ENCODE results near the gene FAM167B.
"Not testable (repeated sequence)": the region's sequence is repeated elsewhere in the genome, so short reads cannot be mapped to it uniquely, and the experiment has no call there.

The FAM167B gene

DNA sequence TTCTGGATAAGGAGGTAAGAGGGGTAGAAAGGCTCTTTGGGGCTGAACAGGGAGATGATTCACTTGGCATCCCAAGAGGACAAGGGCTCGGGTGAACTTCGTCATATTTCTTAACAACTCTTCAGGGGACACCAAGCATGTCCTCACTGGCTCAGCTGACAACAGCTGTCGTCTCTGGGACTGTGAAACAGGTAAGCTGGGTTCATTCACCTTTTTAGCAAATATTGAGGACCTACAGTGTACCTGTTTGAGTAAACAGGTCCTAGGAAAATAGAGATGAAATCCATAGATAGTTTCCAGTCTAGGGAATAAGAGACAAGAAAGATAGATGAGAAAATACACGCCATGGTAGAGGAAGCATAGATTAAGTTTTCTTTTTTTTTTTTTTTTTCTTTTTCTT is 22.7 kb upstream of the FAM167B start:
- DNase-seq = no peak

DNA sequence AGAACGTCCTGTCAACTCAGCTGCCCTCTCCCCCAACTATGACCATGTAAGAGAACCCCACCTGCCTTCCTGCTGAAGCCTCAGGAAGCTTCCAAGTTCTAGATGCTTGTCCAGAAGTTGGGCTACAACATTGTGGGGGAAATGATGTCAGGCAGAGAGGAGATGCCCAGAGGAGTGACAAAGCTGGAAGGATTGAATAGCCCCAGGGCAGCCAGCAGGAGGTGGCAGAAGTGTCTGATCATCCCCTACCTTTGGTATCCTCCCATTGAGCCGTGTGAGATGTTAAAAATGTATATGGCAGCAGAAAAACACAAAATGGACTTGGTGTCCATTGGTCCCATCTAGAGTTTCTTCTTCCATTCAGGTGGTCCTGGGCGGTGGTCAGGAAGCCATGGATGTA is 18.3 kb upstream of the FAM167B start:
- DNase-seq = no peak

DNA sequence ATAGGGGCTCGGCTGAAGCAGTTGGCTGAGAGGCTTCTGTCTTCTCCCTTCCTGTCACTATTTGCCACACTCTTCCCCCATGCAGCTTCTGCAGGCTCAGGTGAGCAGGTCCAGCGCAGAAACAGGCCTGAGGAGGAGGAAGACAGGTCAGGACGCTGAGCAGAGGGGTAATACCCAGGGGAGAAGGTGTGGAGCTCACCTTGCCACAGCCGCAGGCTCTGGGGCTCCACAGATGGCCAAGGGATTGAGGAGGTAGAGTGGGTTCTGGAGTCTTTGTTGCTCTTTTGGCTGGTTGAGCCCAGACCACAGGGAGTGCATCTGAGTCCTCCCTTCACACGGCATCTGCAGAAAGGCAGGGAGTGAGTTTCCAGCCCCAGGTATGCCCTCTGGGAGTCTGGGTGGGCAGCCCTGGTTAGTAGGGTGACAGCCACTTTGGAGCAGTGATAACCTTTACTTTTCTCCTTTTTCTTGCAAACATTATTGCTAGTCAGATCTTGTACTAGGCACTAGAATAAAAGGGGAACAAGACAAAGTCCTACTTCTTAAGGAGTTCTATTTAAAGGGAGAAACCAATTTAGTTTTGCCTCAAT is 15.1 kb upstream of the FAM167B start:
- DNase-seq = no peak

DNA sequence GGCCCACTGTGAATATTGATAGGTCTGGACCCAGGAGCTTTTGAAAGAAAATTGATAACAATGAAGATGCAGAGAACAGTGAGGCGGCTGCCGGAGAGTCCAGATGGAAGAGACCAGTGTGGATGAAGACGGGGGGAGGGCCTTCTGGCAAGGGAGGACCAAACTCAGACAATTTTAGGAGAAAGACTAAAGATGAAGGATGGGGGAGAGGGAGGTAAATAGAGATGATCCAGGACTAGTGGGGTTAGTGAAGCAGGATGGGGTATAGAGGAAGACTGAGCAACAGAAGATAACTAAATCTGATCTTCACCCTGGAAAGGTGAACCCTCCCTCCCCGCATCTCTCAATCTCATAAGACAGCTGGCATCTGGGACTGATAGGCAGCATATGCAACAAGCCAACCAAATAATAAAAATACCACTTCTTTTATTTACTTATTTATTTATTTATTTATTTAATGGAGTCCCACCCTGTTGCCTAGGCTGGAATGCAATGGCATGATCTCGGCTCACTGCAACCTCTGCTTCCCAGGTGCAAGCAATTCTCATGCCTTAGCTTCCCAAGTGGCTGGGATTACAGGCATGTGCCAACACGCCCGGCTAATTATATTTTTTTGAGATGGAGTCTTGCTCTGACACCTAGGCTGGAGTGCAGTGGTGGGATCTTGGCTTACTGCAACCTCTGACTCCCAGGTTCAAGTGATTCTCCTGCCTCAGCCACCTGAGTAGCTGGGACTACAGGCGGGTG is 14.3 kb upstream of the FAM167B start:
- DNase-seq = no peak

DNA sequence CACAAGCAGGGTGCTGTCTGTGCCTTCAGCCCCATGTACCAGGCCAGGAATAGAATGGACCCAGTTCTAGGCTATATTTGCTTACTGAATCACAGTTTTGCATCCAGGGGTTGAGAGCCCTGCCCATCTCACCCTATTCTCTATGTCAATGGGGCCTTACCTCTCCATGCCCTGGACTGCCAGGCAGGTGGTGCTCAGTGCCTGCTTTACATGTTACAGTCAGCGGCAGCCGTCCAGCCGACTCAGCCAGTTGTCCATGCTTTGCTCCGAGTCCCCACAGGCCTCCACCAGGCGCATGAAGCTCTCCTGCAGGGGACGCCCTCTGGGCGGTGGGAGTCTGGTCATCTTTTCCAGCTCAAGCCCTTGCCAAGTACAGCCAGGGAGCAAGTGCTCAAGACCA is 12.2 kb upstream of the FAM167B start:
- no peak for DNase-seq

DNA sequence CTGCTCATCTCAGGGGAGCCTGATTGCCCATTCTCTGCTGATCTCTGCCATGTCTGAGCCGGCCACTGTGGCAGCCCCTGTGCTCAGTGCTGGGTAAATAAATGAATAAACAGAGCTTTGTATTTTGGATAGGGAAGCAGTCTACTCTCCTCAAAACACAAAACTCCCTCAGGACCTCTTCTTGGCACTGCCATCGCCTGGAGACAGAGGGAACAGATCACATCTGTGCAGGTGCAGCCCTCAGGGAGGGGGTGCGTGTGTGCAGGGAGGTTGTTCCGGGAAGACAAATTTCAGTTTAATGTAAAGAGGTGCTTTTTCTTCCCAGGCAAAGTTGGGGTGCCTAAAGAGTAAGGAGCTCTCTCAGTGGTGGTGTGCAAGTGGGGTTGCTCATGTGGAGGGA is 7.7 kb upstream of the FAM167B start:
- no peak for DNase-seq

DNA sequence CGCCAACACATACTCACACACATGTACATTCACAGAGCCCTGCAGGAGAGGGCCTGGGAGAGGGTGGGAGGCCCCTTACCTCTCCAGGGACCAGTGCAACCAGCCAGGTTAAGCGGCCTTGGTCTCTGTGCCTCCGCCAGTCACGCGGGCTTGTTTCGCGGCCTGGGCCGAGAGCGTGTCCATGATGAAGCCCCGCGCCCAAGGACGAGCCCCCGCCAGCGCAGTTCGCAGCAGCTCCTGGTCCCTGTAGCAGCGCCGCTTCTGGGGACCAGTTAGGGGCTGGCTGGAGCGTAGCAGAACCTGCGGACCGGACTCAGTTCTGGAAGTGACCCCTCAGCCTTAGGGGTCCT is 7.3 kb upstream of the FAM167B start:
- no peak for DNase-seq

DNA sequence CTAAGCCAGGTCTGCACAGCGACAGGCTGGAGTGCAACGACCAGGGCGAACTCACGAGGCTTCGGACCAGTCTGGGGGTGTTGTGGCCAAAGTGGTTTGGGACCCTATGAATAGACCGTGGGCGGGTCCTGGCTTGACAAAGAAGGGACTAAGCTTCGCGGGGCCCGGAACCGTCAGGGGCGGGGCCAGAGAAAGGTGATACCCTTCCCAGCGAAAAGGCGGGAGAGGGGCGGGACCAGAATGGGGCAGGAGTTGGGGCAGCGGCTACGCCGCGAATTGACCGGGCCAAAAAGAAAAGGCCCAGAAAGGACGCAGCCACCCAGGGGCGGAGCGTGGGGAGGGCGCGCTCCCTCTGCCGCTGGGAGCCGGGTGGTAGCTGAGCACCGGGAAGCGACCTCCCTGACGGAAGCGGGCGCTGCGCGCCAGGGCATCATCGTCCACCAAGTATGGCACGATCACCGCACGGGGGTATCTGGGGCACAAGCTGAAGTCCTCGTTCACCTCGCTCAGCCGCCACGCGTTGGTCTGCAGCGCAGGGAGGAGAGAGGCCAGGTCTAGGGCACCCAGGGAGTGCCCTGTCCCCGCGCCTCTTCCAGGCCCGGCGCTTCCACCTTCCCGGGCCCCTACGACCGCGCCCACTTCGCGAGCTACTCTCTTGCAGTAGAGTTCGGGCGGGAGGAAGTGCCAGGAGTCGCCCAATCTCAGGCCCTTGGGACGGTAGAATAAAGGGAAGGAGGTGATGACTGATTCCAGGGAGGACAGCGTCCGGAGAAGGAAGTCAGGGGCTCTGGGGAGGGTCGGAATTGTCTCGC is 6.7 kb upstream of the FAM167B start:
- DNase-seq = peak; percentile 54 to 68

DNA sequence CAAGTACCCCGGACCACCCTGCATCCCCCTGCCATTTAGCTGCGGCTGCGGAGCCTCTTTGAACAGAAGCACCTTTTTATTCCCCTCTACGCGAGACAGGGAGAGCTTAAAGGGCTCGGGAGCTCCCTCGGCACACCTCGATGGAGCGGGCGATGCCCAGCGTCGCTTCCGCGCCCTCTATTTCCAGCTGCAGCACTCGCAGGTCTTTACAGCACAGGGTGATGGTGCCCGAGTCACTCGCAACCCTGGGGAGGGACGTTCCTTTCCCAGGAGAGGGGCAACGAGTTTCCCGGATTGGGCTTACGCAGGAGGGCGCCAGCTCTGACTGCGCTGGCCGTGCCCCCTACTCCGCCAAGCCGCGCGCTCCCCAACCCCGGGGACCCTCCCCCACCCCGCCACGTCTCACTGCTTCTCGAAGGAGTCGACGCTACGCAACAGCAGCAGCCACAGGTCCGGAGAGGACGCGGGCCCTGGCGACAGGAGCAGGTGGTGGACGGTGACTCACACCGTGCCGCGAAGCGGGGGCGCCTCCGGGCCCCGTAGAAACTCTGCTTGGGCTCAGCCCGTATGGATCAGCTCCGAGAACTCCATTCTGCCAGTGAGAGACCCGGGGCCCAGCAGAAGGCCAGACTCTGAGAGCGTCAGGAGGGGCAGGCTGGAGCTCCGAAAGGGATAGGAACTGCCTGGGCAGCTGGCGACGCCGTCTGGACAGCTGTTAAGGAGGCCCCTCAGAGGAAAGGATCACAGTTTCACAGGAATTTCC is 5.8 kb upstream of the FAM167B start:
- DNase-seq = peak in 1 of 2 donors; percentile 35

DNA sequence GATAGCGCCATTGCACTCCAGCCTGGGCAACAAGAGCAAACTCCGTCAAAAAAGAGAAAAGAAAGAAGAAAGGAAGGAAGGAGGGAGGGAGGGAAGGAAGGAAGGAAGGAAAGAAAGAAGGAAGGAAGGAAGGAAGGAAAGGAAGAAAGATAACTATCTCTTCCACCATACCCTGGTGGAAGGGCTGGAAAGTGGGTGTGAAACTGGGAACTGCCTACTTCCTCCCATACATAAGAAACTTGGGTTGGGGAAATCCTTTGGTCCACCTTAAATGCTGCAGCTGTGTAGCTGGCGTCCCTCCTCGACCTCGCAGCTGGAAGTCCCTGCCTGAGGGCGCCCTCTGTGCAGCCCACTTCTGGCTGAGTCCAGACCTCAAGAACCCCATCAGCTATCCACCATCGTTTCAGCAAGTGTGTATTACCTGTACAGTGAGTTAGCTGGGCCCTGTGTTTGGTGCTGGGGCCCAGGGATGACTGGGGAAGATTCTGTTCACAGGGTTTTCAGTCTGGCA is 4.6 kb upstream of the FAM167B start:
- DNase-seq = no peak

DNA sequence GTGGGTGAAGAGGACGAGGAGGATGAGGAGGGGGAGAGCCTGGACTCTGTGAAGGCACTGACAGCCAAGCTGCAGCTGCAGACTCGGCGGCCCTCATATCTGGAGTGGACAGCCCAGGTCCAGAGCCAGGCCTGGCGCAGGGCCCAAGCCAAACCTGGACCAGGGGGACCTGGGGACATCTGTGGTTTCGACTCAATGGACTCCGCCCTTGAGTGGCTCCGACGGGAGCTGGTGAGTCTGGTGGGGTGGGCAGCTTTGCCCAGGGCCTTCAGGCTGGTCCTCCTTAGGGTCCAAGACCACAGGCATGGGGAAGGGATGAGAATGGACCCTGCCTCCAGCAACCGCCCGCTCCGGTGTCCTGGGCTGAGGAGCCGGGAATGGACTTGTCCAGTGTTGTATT is 430 bp downstream of the FAM167B start:
- DNase-seq = no peak

DNA sequence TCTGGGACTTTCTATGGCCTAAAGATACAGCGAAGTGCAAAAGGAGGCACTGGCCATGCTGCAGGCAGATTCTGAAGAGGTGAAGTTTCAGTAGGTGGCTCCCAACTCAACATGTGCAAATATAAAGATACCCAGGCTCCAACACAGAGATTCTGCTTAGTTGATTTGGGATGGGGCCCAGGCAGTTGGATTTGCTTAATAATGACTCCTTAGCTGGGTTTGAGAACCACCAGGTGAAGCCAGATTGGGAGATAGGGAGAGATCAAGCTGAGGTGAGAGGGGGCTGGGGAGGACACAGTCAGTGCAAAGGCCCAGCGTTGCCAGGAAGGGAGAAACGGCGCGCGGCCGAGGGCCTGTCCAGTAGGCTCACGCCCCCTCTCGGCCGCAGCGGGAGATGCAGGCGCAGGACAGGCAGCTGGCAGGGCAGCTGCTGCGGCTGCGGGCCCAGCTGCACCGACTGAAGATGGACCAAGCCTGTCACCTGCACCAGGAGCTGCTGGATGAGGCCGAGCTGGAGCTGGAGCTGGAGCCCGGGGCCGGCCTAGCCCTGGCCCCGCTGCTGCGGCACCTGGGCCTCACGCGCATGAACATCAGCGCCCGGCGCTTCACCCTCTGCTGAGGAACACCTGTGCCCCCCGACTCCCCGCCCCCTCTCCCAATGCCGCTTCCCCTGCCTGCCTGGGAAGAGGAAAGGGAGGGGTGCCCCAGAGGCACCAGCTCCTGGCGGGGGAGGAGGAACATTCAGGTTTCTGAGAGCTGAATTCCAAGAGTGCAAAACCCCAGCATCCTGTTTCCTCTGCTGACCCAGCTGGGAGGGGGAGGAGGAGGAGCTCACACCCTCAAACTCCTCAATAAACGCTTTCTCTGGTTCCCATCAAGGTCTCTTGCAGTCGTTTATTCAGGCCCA is 1.2 kb downstream of the FAM167B start:
- DNase-seq = peak; percentile 80

DNA sequence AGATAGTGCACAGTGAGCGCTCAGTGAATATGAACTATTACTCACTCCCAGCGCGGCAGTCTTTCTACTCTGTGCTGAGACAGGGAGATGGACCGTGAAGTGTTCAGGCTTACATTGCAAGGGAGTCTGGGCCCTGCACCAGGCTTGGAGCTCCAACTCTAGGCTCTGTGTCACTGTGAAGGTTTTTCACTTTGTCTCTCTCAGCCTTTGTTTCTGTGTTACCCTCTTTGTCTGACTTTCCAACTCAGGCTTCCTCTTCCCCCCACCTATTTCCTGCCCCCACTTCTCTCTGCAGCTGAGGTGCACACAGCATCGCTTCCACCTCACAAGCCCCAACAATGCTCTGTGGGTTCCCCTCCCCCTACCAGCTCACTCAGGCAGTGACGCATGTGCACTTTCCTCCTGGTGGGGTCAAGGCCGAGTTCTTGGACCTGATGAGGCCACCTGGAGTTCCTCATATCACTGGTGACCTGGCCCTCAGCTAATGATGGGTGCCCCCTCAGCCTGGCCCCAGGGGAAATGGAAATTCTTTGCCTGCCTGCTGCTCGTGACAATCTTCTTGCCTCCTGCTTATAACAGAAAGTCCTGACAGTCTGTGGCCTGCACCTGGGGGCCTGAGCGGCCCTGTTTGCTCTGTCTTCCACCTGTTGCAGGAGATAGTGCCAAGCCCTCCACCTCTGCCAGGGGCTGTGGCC is 3.0 kb downstream of the FAM167B start:
- peak; percentile 89 to 90 for DNase-seq

DNA sequence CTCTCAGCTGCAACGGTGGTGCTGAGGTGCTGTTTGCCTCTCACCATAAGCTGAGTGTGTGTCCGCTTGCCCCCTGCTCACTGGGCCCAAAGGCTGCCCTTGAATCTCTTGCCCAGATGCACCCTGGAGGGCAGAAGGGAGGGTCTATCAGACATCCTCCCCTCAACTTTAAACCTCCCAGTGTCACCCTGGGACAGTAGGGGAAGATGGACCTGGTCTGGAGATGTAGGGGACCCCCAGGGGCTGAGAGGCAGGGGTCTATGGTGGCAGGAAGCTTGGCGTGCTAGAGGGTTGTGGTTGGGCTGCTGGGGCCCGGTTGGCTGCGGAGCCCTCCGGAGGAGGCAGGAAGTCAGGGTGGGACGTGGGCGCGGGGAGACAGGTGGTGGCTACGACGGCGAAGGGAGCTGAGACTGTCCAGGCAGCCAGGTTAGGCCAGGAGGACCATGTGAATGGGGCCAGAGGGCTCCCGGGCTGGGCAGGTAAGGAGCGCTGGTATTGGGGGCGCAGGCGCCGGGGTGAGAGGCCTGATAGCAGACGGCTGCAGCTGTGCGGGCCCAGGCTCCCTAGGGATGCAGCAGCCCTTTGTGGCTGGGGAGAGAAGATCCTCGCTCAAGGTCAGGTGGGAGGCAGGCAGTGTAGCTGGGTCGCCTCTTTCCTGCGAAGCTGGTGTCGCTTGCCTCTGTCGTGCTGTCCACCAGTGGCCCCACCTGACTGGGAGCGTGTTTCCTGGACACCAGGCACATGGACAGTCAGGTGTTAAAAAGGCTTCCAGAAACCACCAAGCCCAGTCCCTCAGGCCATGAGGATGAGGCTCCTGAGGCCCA is 4.1 kb downstream of the FAM167B start, which contains the start of gene LCK:
Gene LCK (plus strand): TSS at position 373 of the 824 bp plus-strand sequence. CDS start 23,065 bp downstream, outside the sequence.
- DNase-seq = peak; percentile 53 to 61

DNA sequence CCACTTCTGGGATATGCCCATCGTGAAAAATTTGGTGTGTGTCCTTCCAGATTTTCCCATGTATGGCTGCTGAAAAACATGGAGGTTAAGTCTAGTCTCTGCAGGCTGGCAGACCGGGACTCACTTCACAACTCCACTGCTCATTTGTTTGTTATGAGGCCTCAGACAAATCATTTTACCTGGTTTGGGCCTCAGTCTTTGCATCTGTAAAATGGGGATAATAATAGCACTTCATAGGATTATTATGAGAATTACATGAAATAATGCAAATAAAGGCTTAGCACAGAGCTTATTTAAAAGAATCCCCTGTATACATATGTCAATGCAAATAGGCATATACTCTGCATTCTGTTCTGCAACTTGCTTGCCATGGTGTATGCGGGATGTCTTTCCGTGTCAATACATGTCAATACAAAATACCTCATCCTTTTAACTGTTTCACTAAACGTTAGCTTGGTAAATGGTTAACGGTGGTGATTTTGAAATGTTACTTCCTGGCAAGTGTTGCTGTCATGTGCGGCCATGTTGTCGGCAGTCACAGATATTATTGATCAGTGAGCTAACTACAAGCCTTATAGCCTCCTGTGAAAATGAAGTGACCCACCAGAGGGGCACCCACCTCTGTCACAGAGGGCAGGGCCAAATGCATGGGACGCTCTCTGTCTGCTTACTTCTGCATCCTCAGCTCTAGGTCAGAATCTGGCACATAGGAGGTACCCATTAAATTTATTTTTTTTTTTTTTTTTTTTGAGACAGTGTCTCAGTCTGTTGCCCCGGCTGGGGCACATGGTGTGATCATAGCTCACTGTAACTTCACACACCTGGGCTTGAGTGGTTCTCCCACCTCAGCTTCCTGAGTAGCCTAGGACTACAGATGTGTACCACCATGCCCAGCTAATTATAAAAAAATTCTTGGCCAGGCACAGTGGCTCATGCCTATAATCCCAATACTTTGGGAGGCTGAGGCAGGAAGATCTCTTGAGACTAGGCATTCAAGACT is 8.3 kb downstream of the FAM167B start:
- DNase-seq = peak in 1 of 2 donors; percentile 51

DNA sequence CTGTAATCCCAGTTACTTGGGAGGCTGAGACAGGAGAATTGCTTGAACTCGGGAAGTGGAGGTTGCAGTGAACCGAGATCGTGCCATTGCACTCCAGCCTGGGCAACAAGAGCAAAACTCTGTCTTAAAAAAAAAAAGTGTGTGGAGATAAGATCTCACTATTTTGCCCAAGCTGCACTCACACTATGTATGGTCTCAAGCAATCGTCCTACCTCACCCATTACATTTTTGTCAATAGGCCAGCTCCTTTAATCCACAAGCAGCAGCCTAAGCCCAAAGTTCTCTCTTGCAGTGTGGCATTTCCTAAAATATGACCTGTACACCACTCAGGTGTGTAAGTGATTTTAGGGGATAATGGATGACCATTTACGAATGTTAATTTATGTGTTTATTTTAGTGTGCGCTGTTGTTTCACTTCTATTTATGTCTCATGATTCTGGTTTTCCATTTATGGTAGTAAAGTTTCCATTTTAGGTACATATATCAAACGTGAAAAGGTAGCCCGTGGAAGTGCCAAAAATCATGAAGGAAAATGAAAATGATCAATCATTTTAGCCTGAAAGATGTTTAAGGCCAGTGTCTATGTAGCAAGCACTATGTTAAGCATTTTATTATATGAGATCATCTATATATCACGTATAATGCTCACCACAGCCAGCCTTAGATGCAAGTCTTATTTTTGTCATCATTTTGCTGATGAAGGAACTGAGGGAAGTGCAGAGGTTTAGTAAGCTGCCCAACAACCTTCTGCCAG is 9.6 kb downstream of the FAM167B start:
- peak in 1 of 2 donors; percentile 41 for DNase-seq

DNA sequence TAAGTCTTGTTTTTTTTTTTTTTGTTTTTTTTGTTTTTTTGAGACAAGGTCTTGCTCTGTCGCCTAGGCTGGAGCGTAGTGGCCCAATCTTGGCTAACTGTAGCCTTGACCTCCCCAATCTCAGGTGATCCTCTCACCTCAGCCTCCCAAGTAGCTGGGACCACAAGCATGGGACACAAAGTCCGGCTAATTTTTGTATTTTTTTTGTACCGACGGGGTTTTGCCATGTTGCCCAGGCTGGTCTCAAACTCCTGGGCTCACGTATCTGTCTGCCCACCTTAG is 10.1 kb downstream of the FAM167B start:
- DNase-seq = no peak

DNA sequence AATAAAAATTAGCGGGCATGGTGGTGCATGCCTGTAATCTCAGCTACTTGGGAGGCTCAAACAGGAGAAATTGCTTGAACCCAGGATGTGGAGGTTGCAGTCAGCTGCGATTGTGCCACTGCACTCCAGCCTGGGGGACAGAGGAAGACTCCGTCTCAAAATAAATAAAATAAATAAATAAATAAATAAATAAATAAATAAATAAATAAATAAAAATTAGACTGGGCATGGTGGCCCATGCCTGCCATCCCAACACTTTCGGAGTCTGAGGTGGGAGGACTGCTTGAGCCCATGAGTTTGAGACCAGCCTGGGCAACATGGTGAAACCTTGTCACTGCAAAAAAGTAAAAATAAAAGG is 16.2 kb downstream of the FAM167B start:
- not testable (repeated sequence) for DNase-seq

Measured in CD4-positive, alpha-beta T cell treated with Interleukin-4 for 1 hour (primary cell).